ENCODE measurements around the gene RER1.

Gene RER1

GRCh38 chr1:2352341-2352896 is 39.2 kb upstream of the RER1 start:
- H3K4me1 ChIP-seq, result peaks cover 0 to 26% (median 25%) of the 10 kb centered on the region in 4 donors
- no peak overlapping the region for H3K4me3 ChIP-seq
- DNase-seq, result peak in 1 of 2 donors; percentile 59
- H3K27ac ChIP-seq, result peak overlapping the region; percentile 49 to 70
- H3K9me3 ChIP-seq, result no peaks in the 10 kb centered on the region
- H3K36me3 ChIP-seq, result no peaks in the 10 kb centered on the region
- intact Hi-C loops (cut with DNase I; ENCODE audit: low total_unique reads), result no loop called here
- TF ChIP-seq CTCF (IDR thresholded peaks at IDR 0.05), result no peak
- no peaks in the 10 kb centered on the region for H3K27me3 ChIP-seq

- Histone ChIP-seq H3K36me3 (no peaks in the 10 kb centered on the region), H3K27ac (peak overlapping the region; percentile 49 to 70), H3K9me3 (no peaks in the 10 kb centered on the region), H3K4me1 (peaks cover 0 to 26% (median 25%) of the 10 kb centered on the region in 4 donors), H3K27me3 (no peaks in the 10 kb centered on the region), H3K4me3 (no peak overlapping the region)
- DNase-seq, result peak; percentile 18 to 68
- intact Hi-C loops (cut with DNase I; ENCODE audit: low total_unique reads), result no loop called here
- TF ChIP-seq CTCF (IDR thresholded peaks at IDR 0.05), result no peak
Measured at GRCh38 chr1:2352897-2353550, 38.6 kb upstream of the RER1 start.

DNA sequence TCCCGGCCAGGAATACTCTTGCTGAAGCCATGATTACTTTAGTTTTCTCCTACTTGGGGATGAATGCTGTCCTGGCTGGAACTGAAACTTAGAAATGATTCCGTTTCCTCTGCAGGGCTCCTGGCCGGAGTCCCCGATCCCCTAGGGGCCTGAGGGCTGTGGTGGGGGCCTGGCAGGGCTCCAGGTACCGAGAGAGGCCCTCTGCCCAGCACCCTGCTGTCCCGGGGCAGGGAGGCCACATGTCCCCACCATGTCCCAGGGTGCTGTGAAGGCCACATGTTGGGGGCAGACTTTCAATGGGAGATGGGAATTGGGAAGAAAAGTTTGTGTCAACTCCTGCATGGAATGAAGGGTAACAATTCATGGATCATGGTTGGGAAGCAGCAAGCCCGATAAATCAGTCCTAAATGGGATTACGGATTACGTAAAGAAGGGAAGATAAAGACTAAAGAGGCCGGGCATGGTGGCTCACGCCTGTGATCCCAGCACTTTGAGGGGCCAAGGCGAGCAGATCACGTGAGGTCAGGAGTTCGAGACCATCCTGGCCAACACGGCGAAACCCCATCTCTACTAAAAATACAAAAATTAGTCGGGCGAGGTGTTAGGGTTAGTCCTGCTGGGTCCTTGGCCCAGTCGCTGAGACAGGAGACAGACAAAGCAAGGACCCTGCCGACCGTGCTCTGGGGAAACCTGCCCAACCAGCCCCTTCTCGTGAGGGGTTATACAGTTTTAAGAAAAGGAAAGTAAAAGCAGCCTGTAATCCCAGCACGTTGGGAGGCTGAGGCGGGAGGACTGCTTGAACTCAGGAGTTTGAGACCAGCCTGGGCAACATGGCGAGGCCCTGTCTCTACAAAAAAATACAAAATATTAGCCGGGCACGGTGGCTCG is 37.8 kb upstream of the RER1 start:
- intact Hi-C loops (cut with DNase I; ENCODE audit: low total_unique reads), result no loop called here
- H3K27ac ChIP-seq, result peak overlapping the region; percentile 49 to 70
- DNase-seq, result peak in 1 of 2 donors; percentile 50
- no peak overlapping the region for H3K4me3 ChIP-seq
- no peaks in the 10 kb centered on the region for H3K9me3 ChIP-seq
- H3K36me3 ChIP-seq, result no peaks in the 10 kb centered on the region
- peaks cover 0 to 26% (median 25%) of the 10 kb centered on the region in 4 donors for H3K4me1 ChIP-seq
- no peaks in the 10 kb centered on the region for H3K27me3 ChIP-seq
- TF ChIP-seq CTCF (IDR thresholded peaks at IDR 0.05), result no peak

- Histone ChIP-seq H3K9me3 (no peaks in the 10 kb centered on the region), H3K4me3 (no peak overlapping the region), H3K4me1 (peaks cover 0 to 26% (median 25%) of the 10 kb centered on the region in 4 donors), H3K27ac (no peak overlapping the region), H3K36me3 (peaks cover 0 to 4% (median 0%) of the 10 kb centered on the region in 3 donors), H3K27me3 (no peaks in the 10 kb centered on the region)
- intact Hi-C loops (cut with DNase I; ENCODE audit: low total_unique reads), result no loop called here
- DNase-seq, result peak in 1 of 2 donors; percentile 44
- TF ChIP-seq CTCF (IDR thresholded peaks at IDR 0.05), result no peak
Measured at GRCh38 chr1:2354511-2355372, 36.9 kb upstream of the RER1 start.
